NCI-H526 (cell line): ENCODE data around the gene COASY.
"Not testable (repeated sequence)": the region's sequence is repeated elsewhere in the genome, so short reads cannot be mapped to it uniquely, and the experiment has no call there.

Experiments used
- DNase-seq, 2 experiments: peaks; one replicate each; lab custom pipeline; 2025; lab: John Stamatoyannopoulos, UW

COASY gene

GRCh38 chr17:42531455-42532354, 30.2 kb upstream of the COASY start:
- DNase-seq = peak in 1 of 2 experiments; percentile 79

DNA sequence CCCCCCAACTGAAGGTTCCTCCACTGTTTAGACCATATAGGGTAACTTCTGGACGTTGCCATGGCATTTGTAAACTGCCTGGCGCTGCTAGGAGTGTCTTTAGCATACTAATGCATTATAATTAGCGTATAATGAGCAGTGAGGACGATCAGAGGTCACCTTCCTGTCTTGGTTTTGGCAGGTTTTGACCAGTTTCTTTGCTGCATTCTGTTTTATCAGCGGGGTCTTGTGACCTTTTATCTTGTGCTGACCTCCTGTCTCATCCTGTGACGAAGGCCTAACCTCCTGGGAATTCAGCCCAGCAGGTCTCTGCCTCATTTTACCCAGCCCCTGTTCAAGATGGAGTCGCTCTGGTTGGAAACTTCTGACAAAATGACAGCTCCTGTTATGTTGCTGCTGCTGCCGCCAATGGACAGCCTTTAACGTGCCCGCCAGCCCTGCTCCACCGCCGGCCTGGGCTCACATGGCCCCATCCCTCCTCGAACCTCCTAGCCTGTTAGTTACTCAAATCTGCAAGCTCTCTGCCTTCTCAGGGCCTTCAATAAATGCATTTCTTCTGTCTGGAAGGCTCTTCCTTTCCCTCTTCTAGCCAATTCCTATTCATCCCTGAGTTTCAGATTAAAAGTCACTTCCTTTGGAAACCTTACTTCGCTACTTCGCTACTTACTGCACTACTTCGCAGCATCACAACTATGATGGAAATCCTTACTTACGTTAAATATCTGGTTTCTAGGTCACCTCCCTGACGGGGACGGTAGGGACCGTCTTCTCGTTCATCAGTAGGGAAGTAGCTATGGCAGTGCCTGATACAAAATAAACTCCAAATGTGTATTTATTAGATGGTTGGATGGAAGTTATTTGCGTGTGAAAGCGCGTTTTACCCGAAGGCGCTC, 26.5 kb upstream of the COASY start:
- peak in 1 of 2 experiments; percentile 66 for DNase-seq

DNA sequence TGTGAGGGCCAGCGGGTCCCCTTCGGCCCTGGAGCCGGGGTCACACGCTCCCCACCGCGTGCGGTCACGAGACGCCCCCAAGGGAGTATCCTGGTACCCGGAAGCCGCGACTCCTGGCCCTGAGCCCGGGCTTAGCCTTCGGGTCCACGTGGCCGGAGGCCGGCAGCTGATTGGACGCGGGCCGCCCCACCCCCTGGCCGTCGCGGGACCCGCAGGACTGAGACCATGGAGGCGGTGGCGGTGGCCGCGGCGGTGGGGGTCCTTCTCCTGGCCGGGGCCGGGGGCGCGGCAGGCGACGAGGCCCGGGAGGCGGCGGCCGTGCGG, 25.9 kb upstream of the COASY start, which contains the start of gene NAGLU:
Gene NAGLU (plus strand): TSS at position 194 of the 324 bp plus-strand sequence. CDS start 32 bp downstream, at position 226.
- DNase-seq = peak; percentile 66 to 96

GRCh38 chr17:42536372-42537155, 25.4 kb upstream of the COASY start:
- DNase-seq = peak; percentile 34 to 90

GRCh38 chr17:42537156-42537805, 24.7 kb upstream of the COASY start:
- no peak for DNase-seq

DNA sequence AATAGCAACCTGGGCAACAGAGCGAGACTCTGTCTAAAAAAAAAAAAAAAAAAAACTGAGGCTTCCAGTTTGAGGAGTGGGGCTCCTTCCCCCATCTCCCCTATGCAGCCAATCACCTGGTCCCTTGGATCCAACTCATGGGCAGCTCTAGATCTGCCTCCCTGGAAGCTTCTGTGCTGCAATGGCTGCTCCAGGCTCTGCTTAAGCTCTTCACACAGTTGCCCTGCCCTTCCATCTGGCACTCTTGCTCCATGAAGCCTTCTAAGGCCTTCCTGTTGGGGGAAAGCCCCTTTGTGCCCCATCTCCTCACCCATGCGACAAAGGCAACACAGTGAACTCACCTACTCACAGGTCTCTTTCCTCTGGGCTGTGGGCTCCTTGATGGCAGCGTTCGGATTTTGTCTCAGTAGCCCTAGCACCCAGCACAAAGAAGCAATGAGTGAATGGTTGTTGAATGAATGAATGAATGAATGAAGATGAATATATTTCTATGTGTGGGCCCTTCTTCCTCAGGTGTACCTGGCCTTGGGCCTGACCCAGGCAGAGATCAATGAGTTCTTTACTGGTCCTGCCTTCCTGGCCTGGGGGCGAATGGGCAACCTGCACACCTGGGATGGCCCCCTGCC, 24.0 kb upstream of the COASY start:
- DNase-seq = no peak

- no peak for DNase-seq
Measured at GRCh38 chr17:42538482-42538881, 23.5 kb upstream of the COASY start.

GRCh38 chr17:42540558-42540957, 21.4 kb upstream of the COASY start:
- not testable (repeated sequence) for DNase-seq

DNA sequence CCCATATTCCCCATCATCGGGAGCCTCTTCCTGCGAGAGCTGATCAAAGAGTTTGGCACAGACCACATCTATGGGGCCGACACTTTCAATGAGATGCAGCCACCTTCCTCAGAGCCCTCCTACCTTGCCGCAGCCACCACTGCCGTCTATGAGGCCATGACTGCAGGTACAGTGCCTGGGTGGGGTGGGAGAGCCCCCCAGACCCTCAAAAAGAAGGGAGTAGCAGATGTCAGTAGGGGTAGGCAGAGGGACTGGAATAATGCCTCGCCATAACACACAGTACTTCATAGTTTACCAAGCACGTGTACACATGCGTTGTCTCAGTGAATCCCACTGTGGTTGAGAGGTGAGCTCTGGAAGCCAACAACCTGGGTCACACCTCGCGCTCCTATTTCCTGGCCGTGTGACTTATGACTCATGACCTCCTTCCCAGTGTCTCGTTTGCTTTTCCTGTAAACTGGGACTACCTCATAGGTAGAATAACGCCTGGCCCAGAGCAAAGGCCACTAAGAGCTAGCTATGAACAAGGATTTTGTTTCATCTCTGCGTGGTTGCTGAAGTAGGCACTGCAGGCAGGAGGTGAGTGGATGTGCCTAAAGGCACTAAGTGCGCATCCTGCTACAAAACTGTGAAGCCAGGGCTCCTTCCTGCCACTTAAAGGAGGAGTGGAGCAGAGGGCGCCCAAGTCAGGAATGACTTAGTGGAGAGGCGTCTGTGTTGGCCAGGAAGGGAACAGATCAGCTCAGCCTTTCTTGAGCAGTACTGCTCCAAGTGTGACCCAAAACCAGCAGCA, 20.7 kb upstream of the COASY start:
- DNase-seq = no peak

- no peak for DNase-seq
Measured at GRCh38 chr17:42543190-42544079, 18.5 kb upstream of the COASY start.

DNA sequence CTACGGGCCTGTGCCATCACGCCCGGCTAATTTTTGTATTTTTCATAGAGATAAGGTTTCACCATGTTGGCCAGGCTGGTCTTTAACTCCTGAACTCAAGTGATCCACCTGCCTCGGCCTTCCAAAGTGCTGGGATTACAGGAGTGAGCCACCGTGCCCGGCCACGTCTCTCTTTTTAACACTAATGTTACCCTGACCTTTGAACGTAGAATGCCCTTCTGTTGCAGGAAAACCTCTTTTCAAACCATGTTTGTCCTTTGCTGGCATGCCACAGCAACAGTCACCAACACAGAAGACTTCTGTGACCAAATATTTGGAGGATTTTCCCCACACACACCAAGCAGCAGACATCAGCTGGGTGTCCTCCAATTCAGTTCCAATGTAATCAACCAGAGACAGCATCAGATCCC, 17.1 kb upstream of the COASY start:
- DNase-seq = no peak

GRCh38 chr17:42545755-42546505, 16.0 kb upstream of the COASY start:
- DNase-seq = not testable (repeated sequence)

GRCh38 chr17:42547001-42547461, 14.9 kb upstream of the COASY start:
- DNase-seq = no peak

GRCh38 chr17:42547698-42548069, 14.3 kb upstream of the COASY start:
- no peak for DNase-seq

- peak; percentile 69 to 92 for DNase-seq
Measured at GRCh38 chr17:42548070-42548837, 13.7 kb upstream of the COASY start.

DNA sequence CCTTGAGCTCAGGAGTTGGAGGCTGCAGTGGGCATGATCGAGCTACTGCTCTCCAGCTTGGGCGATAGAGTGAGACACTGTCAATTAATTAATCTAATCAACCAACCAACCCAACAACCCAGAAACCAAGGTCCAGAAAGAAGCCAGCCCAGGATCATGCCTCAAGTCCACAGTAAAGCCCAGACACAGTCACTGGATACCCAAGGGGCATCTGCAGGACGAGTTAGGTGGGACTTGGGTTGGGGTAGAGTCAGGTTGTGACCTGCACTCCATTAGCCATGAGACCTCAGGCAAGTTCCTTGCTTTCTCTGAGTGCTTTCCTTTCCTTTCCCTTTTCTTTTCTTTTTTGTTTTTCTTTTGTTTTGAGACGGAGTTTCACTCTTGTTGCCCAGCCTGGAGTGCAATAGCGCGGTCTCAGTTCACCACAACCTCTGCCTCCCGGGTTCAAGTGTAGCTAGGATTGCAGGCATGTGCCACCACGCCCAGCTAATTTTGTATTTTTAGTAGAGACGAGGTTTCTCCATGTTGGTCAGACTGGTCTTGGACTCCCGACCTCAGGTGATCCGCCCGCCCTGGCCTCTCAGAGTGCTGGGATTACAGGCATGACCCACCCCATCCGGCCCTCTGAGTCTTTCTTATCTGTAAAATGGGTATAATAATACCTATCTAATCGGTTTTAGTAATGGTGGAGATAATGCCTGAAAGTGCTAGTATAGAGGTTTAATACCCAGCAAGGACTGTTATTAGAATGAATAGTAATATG, 12.8 kb upstream of the COASY start:
- no peak for DNase-seq

DNA sequence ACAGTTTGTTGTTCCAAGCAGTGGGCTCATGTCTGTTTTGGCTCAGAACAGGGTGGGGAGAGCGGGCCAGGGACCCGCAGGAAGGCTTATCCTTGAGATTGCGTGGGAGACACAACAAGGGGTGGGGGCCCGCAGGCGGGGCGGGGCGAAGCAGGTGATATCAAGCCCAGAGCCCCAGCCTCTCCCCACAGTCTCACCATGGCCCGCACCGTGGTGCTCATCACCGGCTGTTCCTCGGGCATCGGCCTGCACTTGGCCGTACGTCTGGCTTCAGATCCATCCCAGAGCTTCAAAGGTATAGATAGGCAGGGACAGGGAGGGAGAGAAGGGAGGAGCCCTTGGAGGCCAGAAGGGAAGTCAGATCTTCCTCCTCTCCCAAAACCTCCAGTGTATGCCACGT, 9.2 kb upstream of the COASY start, which contains the start of gene HSD17B1:
Gene HSD17B1 (plus strand): TSS at position 188 of the 400 bp plus-strand sequence. CDS start 11 bp downstream, at position 199.
- not testable (repeated sequence) for DNase-seq
